ENCODE results near the gene CDC25B. TPM values are rescaled to one million over a fixed set of nuclear protein-coding genes. Genes with fewer than 3 reads are reported as not detected.

Gene CDC25B
- total RNA-seq, 1 experiment from 2014 or later = 13.9 TPM

Other genes with a start within 250 kb of the CDC25B start
- gene GFRA4, start 132.9 kb upstream of the CDC25B start, total RNA-seq (2014; rRNA removed; shearing (Covaris generic); ENCODE audit: low replicate concordance) = not detected in 2 replicates
- 4.9 and 7.3 TPM in 2 replicates for gene ADAM33, start 114.3 kb upstream of the CDC25B start, total RNA-seq (2014; rRNA removed; shearing (Covaris generic); ENCODE audit: low replicate concordance)
- gene SIGLEC1, start 83.7 kb upstream of the CDC25B start, total RNA-seq (2014; rRNA removed; shearing (Covaris generic); ENCODE audit: low replicate concordance) = not detected in 2 replicates
- 0.03 TPM in 1 of 2 replicates, not detected in the other for gene HSPA12B, start 63.6 kb upstream of the CDC25B start, total RNA-seq (2014; rRNA removed; shearing (Covaris generic); ENCODE audit: low replicate concordance)
- gene ADISSP, start 28.6 kb upstream of the CDC25B start, total RNA-seq (2014; rRNA removed; shearing (Covaris generic); ENCODE audit: low replicate concordance) = 42.8 and 66.6 TPM in 2 replicates
- gene SPEF1, start 14.9 kb upstream of the CDC25B start, total RNA-seq (2014; rRNA removed; shearing (Covaris generic); ENCODE audit: low replicate concordance) = 0.95 TPM in 1 of 2 replicates, not detected in the other
- gene CENPB, start 9.6 kb upstream of the CDC25B start, total RNA-seq (2014; rRNA removed; shearing (Covaris generic); ENCODE audit: low replicate concordance) = 50.0 and 81.5 TPM in 2 replicates
- 11.6 and 24.6 TPM in 2 replicates for gene AP5S1, start 24.2 kb downstream of the CDC25B start, total RNA-seq (2014; rRNA removed; shearing (Covaris generic); ENCODE audit: low replicate concordance)
- 4.4 and 6.2 TPM in 2 replicates for gene MAVS, start 50.5 kb downstream of the CDC25B start, total RNA-seq (2014; rRNA removed; shearing (Covaris generic); ENCODE audit: low replicate concordance)
- gene PANK2, start 93.1 kb downstream of the CDC25B start, total RNA-seq (2014; rRNA removed; shearing (Covaris generic); ENCODE audit: low replicate concordance) = 31.4 and 57.1 TPM in 2 replicates
- 2.8 and 4.6 TPM in 2 replicates for gene RNF24, start 219.2 kb downstream of the CDC25B start, total RNA-seq (2014; rRNA removed; shearing (Covaris generic); ENCODE audit: low replicate concordance)

Data from MG63 (cell line).